Smooth muscle cell (in vitro differentiated cells): Measurements from ENCODE around the gene KIF25. TPM values are rescaled to one million over a fixed set of nuclear protein-coding genes. Genes with fewer than 3 reads are reported as not detected.

ENCODE experiments used
- DNase-seq: peaks from one replicate; lab custom pipeline; 2025; ENCODE audit not compliant: unreplicated experiment; lab: John Stamatoyannopoulos, UW
- H2AFZ ChIP-seq: fragments of 200-600 bp; sonication (generic); 2 replicates; pipeline ENCODE4 v1.6.0; 2016; ENCODE audit warnings: antibody characterized with exemption, low read depth, mild to moderate bottlenecking
- H3F3A ChIP-seq: fragments of 200-600 bp; sonication (generic); 2 replicates; pipeline ENCODE4 v1.6.0; 2017; ENCODE audit warnings: antibody characterized with exemption, low read depth
- H3K27ac ChIP-seq: fragments of 200-600 bp; sonication (generic); 2 replicates; pipeline ENCODE4 v1.5.1; 2016; ENCODE audit warnings: low read depth, mild to moderate bottlenecking
- H3K27me3 ChIP-seq: fragments of 200-600 bp; sonication (generic); 2 replicates; pipeline ENCODE4 v1.6.1; 2016; ENCODE audit warnings: low read depth, mild to moderate bottlenecking
- H3K36me3 ChIP-seq: fragments of 200-600 bp; sonication (generic); 2 replicates; pipeline ENCODE4 v1.5.1; 2016; ENCODE audit warnings: low read depth
- H3K4me1 ChIP-seq: fragments of 200-600 bp; sonication (generic); 2 replicates; pipeline ENCODE4 v1.5.1; 2016; ENCODE audit warnings: low read depth
- H3K4me2 ChIP-seq: fragments of 200-600 bp; sonication (generic); 2 replicates; pipeline ENCODE4 v1.6.0; 2016; ENCODE audit warnings: mild to moderate bottlenecking
- H3K4me3 ChIP-seq: fragments of 200-600 bp; sonication (generic); 2 replicates; pipeline ENCODE4 v1.5.1; 2016; ENCODE audit warnings: mild to moderate bottlenecking
- H3K79me2 ChIP-seq: fragments of 200-600 bp; sonication (generic); 2 replicates; pipeline ENCODE4 v1.6.0; 2016; ENCODE audit warnings: low read depth, mild to moderate bottlenecking
- H3K9ac ChIP-seq: fragments of 200-600 bp; sonication (generic); 2 replicates; pipeline ENCODE4 v1.6.0; 2016; ENCODE audit warnings: low read depth
- H3K9me3 ChIP-seq: fragments of 200-600 bp; sonication (generic); replicated peaks from 2 replicates; pipeline ENCODE4 v1.5.1; 2016; ENCODE audit warnings: low read depth
- H4K20me1 ChIP-seq: fragments of 200-600 bp; sonication (generic); 2 replicates; pipeline ENCODE4 v1.6.0; 2016; ENCODE audit warnings: low read depth
- CTCF ChIP-seq: fragments of 200-600 bp; sonication (generic); IDR thresholded peaks from 2 replicates; pipeline ENCODE4 v1.5.1; 2017; ENCODE audit warnings: borderline replicate concordance, mild to moderate bottlenecking, antibody characterized with exemption; ENCODE audit not compliant: insufficient read depth, poor library complexity, severe bottlenecking
- WGBS: methylation state at CpG from one replicate; pipeline ENCODE4 v1.1.7; 2016; ENCODE audit warnings: low lambda C conversion rate; 5-methylcytosine and 5-hydroxymethylcytosine counted together
- polyA plus RNA-seq: library from polyadenylated mRNA; unstranded; fragments of >200 nt; fragmentation: Nextera tagmentation; extraction: Ambion mirVana; gene quantifications from 2 replicates; pipeline ENCODE4 v1.2.1, GENCODE V29; 2016
- total RNA-seq: library from RNA; depleted of rRNA; stranded (reverse); fragments of >200 nt; gene quantifications from 2 replicates; pipeline ENCODE4 v1.2.3, GENCODE V29; 2014

KIF25 gene
- total and polyA plus RNA-seq, 2 experiments from 2014 or later, result 0.22 to 1.5 TPM

GRCh38 chr6:168012431-168013249 lies 15.2 kb downstream of the KIF25 start:
- 90% methylated on average over 13 of the region's 13 CpGs for WGBS
- Histone ChIP-seq H3K27ac (no peak overlapping the region), H3K9me3 (peaks cover 11% of the 10 kb centered on the region), H3K36me3 (no peaks in the 10 kb centered on the region), H3K27me3 (no peaks in the 10 kb centered on the region), H3K79me2 (no peaks in the 10 kb centered on the region), H3K9ac (no peak overlapping the region), H3K4me3 (no peak overlapping the region), H4K20me1 (no peaks in the 10 kb centered on the region), H2AFZ (no peak overlapping the region), H3F3A (peaks cover 13% of the 10 kb centered on the region), H3K4me1 (no peaks in the 10 kb centered on the region), H3K4me2 (no peak overlapping the region)
- TF ChIP-seq CTCF, result no peak
- no peak for DNase-seq

- Histone ChIP-seq H3K9ac (no peak overlapping the region), H2AFZ (no peak overlapping the region), H3F3A (peaks cover 7% of the 10 kb centered on the region), H3K9me3 (peaks cover 11% of the 10 kb centered on the region), H3K4me1 (no peaks in the 10 kb centered on the region), H3K27me3 (no peaks in the 10 kb centered on the region), H3K36me3 (no peaks in the 10 kb centered on the region), H4K20me1 (no peaks in the 10 kb centered on the region), H3K4me3 (no peak overlapping the region), H3K27ac (no peak overlapping the region), H3K4me2 (no peak overlapping the region), H3K79me2 (no peaks in the 10 kb centered on the region)
- 93% methylated on average over 7 of the region's 7 CpGs for WGBS
- no peak for TF ChIP-seq CTCF
- DNase-seq, result no peak
These were observed 15.9 kb downstream of the KIF25 start for GRCh38 chr6:168013250-168013915.

- peaks cover 11% of the 10 kb centered on the region for H3K9me3 ChIP-seq
- no peaks in the 10 kb centered on the region for H3K36me3 ChIP-seq
- no peaks in the 10 kb centered on the region for H4K20me1 ChIP-seq
- no peak overlapping the region for H2AFZ ChIP-seq
- no peak overlapping the region for H3K4me2 ChIP-seq
- H3K4me1 ChIP-seq, result no peaks in the 10 kb centered on the region
- no peaks in the 10 kb centered on the region for H3K27me3 ChIP-seq
- DNase-seq, result no peak
- no peaks in the 10 kb centered on the region for H3K79me2 ChIP-seq
- 81% methylated on average over 6 of the region's 6 CpGs for WGBS
- no peak overlapping the region for H3K4me3 ChIP-seq
- TF ChIP-seq CTCF, result no peak
- no peaks in the 10 kb centered on the region for H3F3A ChIP-seq
- no peak overlapping the region for H3K27ac ChIP-seq
- no peak overlapping the region for H3K9ac ChIP-seq
These were observed 17.0 kb downstream of the KIF25 start for GRCh38 chr6:168014428-168014827.

GRCh38 chr6:168015009-168015408 lies 17.5 kb downstream of the KIF25 start:
- no peak for DNase-seq
- WGBS, result 83% methylated on average over 4 of the region's 4 CpGs
- H3K4me1 ChIP-seq, result no peaks in the 10 kb centered on the region
- no peaks in the 10 kb centered on the region for H3K79me2 ChIP-seq
- H2AFZ ChIP-seq, result no peak overlapping the region
- H4K20me1 ChIP-seq, result no peaks in the 10 kb centered on the region
- TF ChIP-seq CTCF, result no peak
- H3K4me2 ChIP-seq, result no peak overlapping the region
- no peaks in the 10 kb centered on the region for H3K36me3 ChIP-seq
- no peak overlapping the region for H3K27ac ChIP-seq
- H3K27me3 ChIP-seq, result no peaks in the 10 kb centered on the region
- H3K4me3 ChIP-seq, result no peak overlapping the region
- no peak overlapping the region for H3K9ac ChIP-seq
- H3F3A ChIP-seq, result no peaks in the 10 kb centered on the region
- peaks cover 11% of the 10 kb centered on the region for H3K9me3 ChIP-seq
